ENCODE measurements around the gene AK8. TPM values are rescaled to one million over a fixed set of nuclear protein-coding genes. Genes with fewer than 3 reads are reported as not detected.

Gene AK8
- total and polyA plus RNA-seq, 2 of the 4 experiments (the other 2 are of a cell fraction), result under 0.01 to 0.09 TPM

- intact Hi-C loops (cut with micrococcal nuclease) (loop anchor here (10.0 kb wide), 1 partner anchor 94 kb away; the partner anchor contains the start of gene GTF3C4), in situ Hi-C loops (cut with MboI; ENCODE audit: low sequenced_read_pairs) (no loop called here), dilution Hi-C loops (cut with HindIII; ENCODE audit: low sequenced_read_pairs, unreplicated experiment) (no loop called here)
- H2BK120ac ChIP-seq (ENCODE audit: low read depth, low read length), result peak overlapping the region; percentile 90
- H4K8ac ChIP-seq (ENCODE audit: low read depth in 2 of 2, low read length in 2 of 2), result peak overlapping the region; percentile 94 to 98
- H3K27me3 ChIP-seq (ENCODE audit: control insufficient read depth, insufficient read depth, low read length), result peaks cover 3% of the 10 kb centered on the region
- H2BK5ac ChIP-seq (ENCODE audit: low read depth, low read length, poor library complexity, severe bottlenecking), result peak overlapping the region; percentile 31
- WGBS, 2 experiments (ENCODE audit: extremely low coverage in 2 of 2, insufficient read length in 1 of 2), result 2% methylated on average over 7 of the region's 25 CpGs; no CpG with 5 or more reads in 1 of the 2 experiments
- ChIA-PET POLR2A (ENCODE audit: unreplicated experiment) (no interaction called here), CTCF (interaction anchor here (1.1 kb wide), 1 partner anchor 16 kb away, joined by 3 read pairs; no protein-coding TSS in a partner anchor)
- H2BK20ac ChIP-seq (ENCODE audit: low read depth, low read length), result peak overlapping the region; percentile 3; the same call in 1 of the 2 replicates
- no peak for TF ChIP-seq RCOR1 (IDR thresholded peaks at IDR 0.05; ENCODE audit: insufficient replicate concordance, low read length)
- TF ChIP-seq, protein P1, sequence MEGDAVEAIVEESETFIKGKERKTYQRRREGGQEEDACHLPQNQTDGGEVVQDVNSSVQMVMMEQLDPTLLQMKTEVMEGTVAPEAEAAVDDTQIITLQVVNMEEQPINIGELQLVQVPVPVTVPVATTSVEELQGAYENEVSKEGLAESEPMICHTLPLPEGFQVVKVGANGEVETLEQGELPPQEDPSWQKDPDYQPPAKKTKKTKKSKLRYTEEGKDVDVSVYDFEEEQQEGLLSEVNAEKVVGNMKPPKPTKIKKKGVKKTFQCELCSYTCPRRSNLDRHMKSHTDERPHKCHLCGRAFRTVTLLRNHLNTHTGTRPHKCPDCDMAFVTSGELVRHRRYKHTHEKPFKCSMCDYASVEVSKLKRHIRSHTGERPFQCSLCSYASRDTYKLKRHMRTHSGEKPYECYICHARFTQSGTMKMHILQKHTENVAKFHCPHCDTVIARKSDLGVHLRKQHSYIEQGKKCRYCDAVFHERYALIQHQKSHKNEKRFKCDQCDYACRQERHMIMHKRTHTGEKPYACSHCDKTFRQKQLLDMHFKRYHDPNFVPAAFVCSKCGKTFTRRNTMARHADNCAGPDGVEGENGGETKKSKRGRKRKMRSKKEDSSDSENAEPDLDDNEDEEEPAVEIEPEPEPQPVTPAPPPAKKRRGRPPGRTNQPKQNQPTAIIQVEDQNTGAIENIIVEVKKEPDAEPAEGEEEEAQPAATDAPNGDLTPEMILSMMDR (conservative IDR thresholded peaks at IDR 0.05; ENCODE audit: low read depth, low read length), result peak; percentile 31
- peak overlapping the region; percentile 10 for H2AK9ac ChIP-seq (replicated peaks; ENCODE audit: low read depth, low read length, poor library complexity)
- peak overlapping the region; percentile 96 for H4K5ac ChIP-seq (ENCODE audit: low read depth, low read length)
- H2BK15ac ChIP-seq (ENCODE audit: low read depth, low read length), result peak overlapping the region; percentile 9; the same call in 2 of the 3 replicates
- H3K18ac ChIP-seq (ENCODE audit: low read depth, low read length), result peak overlapping the region; percentile 90
- peak overlapping the region; percentile 83 for H3K4me3 ChIP-seq (ENCODE audit: insufficient read depth, low read depth, low read length)
- H4K91ac ChIP-seq (ENCODE audit: insufficient read depth, low read depth, low read length), result peak overlapping the region; percentile 94
- peak overlapping the region; percentile 46 for H3K23ac ChIP-seq (ENCODE audit: low read depth, low read length)
- H4K20me1 ChIP-seq (ENCODE audit: insufficient read depth, low read length), result no peaks in the 10 kb centered on the region
- ATAC-seq (ENCODE audit: low read depth), result peak; percentile 76
- H3K4me1 ChIP-seq (ENCODE audit: control insufficient read depth, insufficient read depth, low read length), result peaks cover 6% of the 10 kb centered on the region; the same call in 1 of the 2 replicates
- H2AK5ac ChIP-seq (ENCODE audit: low read depth, low read length), result peak overlapping the region; percentile 10; the same call in 1 of the 2 replicates
- H3K56ac ChIP-seq (ENCODE audit: extremely low read depth, insufficient read depth, low read length), result peak overlapping the region; percentile 28; the same call in 1 of the 2 replicates
- no peaks in the 10 kb centered on the region for H3K9me1 ChIP-seq (ENCODE audit: insufficient read depth, low read length)
- H3K9ac ChIP-seq (ENCODE audit: low read depth, low read length), result peak overlapping the region; percentile 93
- peaks cover 2% of the 10 kb centered on the region; the same call in 1 of the 2 replicates for H3K9me3 ChIP-seq (ENCODE audit: control insufficient read depth, insufficient read depth, low read length)
- H3K4ac ChIP-seq (ENCODE audit: low read depth, low read length), result peak overlapping the region; percentile 92
- H3K4me2 ChIP-seq (ENCODE audit: low read depth, low read length), result peak overlapping the region; percentile 82
- peak overlapping the region; percentile 77; the same call in 1 of the 2 replicates for H3K27ac ChIP-seq (ENCODE audit: insufficient read depth, low read length)
- no peaks in the 10 kb centered on the region for H3K79me1 ChIP-seq (ENCODE audit: low read depth in 1 of 2, low read length in 2 of 2)
- no TSS peak for BruUV-seq (replicated peaks)
- H3K36me3 ChIP-seq (ENCODE audit: control insufficient read depth, insufficient read depth, low read length), result no peaks in the 10 kb centered on the region
- H2AFZ ChIP-seq (replicated peaks; ENCODE audit: low read length, poor library complexity), result peak overlapping the region; percentile 96
- peak overlapping the region; percentile 94 for H3K14ac ChIP-seq (replicated peaks; ENCODE audit: low read depth, low read length)
- peak; percentile 25 for DNase-seq
These were observed 108.9 kb downstream of the AK8 start for GRCh38 chr9:132768932-132769905.

All from IMR-90 (cell line).